ENCODE measurements around the gene SPHK2.

Gene SPHK2

DNA sequence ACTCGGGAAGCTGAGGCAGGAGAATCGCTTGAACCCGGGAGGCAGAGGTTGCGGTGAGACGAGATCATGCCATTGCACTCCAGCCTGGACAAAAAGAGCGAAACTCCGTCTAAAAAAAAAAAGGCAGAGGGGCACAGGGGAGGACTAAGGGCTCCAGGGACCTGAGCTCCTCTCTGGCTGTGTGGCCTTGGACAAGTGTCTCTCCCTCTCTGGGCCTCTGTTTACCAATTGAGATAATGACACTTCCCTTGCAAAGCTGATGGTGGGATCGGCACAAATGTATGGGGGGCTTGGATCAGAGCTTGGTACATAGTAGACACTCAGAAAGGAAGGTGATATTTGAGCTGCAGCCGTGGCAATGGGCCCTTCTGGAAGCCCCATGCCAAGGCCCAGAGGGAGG, 24.1 kb upstream of the SPHK2 start:
- H3K4me1 Mint-ChIP-seq, result no peaks in the 10 kb centered on the region
- peak overlapping the region in 2 of 3 experiments; percentile 16 to 19 for H3K27ac Mint-ChIP-seq
- TF ChIP-seq, protein P1, sequence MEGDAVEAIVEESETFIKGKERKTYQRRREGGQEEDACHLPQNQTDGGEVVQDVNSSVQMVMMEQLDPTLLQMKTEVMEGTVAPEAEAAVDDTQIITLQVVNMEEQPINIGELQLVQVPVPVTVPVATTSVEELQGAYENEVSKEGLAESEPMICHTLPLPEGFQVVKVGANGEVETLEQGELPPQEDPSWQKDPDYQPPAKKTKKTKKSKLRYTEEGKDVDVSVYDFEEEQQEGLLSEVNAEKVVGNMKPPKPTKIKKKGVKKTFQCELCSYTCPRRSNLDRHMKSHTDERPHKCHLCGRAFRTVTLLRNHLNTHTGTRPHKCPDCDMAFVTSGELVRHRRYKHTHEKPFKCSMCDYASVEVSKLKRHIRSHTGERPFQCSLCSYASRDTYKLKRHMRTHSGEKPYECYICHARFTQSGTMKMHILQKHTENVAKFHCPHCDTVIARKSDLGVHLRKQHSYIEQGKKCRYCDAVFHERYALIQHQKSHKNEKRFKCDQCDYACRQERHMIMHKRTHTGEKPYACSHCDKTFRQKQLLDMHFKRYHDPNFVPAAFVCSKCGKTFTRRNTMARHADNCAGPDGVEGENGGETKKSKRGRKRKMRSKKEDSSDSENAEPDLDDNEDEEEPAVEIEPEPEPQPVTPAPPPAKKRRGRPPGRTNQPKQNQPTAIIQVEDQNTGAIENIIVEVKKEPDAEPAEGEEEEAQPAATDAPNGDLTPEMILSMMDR (IDR thresholded peaks at IDR 0.05; ENCODE audit: unreplicated experiment in 3 of 3), result no peak
- no peak overlapping the region for H3K4me3 Mint-ChIP-seq
- no peaks in the 10 kb centered on the region for H3K36me3 Mint-ChIP-seq (ENCODE audit: low read depth)
- peaks cover 13% of the 10 kb centered on the region for H3K27me3 Mint-ChIP-seq (ENCODE audit: low read depth)
- H3K9me3 Mint-ChIP-seq, result no peaks in the 10 kb centered on the region

DNA sequence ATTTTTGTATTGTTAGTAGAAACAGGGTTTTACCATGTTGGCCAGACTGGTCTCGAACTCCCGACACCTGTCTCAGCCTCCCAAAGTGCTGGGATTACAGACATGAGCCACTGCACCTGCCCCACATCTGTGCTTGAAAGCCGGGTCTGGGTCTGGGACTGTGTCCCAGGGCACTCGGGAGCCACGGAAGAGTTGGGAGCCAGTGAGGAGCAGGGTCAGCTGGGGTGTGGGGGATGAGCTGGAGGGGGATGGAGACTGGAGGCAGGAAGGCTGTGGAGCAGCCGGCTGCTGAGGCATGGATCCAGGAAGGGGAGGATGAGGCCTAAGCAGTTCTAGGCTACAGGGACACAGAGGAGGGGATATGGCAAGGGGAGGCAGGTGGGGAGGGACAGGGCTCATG, 23.5 kb upstream of the SPHK2 start:
- TF ChIP-seq, protein P1 (IDR thresholded peaks at IDR 0.05; ENCODE audit: unreplicated experiment in 3 of 3), result no peak
- no peaks in the 10 kb centered on the region for H3K4me1 Mint-ChIP-seq
- H3K36me3 Mint-ChIP-seq (ENCODE audit: low read depth), result no peaks in the 10 kb centered on the region
- H3K4me3 Mint-ChIP-seq, result no peak overlapping the region
- no peaks in the 10 kb centered on the region for H3K9me3 Mint-ChIP-seq
- H3K27ac Mint-ChIP-seq, result no peak overlapping the region
- H3K27me3 Mint-ChIP-seq (ENCODE audit: low read depth), result peaks cover 13% of the 10 kb centered on the region

DNA sequence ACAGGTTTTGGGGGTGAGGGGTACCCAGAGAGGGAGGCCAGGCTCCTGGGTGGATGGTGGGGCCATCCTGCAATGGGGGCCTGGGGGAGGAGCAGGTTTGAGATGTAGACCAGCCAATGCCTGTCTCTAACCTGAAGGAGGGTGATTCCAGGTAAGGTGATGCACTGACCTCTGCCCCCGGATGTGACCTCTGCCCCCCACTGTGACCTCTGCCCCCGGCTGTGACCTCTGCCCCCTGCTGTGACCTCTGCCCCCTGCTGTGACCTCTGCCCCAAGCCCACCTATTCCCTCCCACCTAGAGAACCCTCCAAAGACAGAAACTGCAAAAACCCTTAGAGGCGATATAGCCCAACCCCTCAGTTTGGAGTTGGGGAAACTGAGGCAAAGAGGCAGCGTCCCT, 23.1 kb upstream of the SPHK2 start:
- Mint-ChIP-seq H3K9me3 (no peaks in the 10 kb centered on the region), H3K36me3 (ENCODE audit: low read depth) (no peaks in the 10 kb centered on the region), H3K27ac (no peak overlapping the region), H3K4me3 (no peak overlapping the region), H3K27me3 (ENCODE audit: low read depth) (peaks cover 9% of the 10 kb centered on the region), H3K4me1 (no peaks in the 10 kb centered on the region)
- TF ChIP-seq, protein P1 (IDR thresholded peaks at IDR 0.05; ENCODE audit: unreplicated experiment in 3 of 3), result no peak

DNA sequence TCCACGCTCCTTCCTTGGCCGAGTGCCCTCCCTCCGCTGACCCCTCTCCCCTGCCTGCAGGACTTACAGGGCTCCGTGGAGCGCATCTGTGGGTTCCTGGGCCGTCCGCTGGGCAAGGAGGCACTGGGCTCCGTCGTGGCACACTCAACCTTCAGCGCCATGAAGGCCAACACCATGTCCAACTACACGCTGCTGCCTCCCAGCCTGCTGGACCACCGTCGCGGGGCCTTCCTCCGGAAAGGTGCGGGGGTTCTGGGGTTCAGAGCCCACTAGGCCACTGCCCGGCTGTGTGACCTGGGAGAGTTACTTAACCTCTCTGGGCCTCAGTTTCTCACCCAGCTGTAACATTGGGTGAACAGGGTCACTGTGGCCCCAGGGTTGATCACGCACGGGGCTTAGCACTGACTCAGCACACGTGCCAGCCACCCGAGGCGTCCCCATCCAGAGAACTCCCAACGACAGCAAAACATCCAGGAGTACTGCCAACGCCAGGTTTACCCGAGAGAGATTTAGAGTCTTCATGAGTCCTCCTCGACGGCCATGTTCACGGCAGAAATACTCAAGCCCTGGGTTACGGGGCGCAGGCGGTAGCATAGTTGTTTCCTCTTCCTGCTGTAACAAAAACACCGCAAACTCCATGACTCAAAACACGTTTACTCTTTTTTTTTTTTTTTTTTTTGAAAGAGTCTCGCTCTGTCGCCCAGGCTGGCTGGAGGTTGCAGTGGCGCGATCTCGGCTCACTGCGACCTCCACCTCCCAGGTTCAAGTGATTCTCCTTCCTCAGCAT, 22.4 kb upstream of the SPHK2 start:
- Mint-ChIP-seq H3K9me3 (no peaks in the 10 kb centered on the region), H3K36me3 (ENCODE audit: low read depth) (no peaks in the 10 kb centered on the region), H3K27me3 (ENCODE audit: low read depth) (peaks cover 4% of the 10 kb centered on the region), H3K27ac (no peak overlapping the region), H3K4me3 (no peak overlapping the region), H3K4me1 (no peaks in the 10 kb centered on the region)
- TF ChIP-seq, protein P1 (IDR thresholded peaks at IDR 0.05; ENCODE audit: unreplicated experiment in 3 of 3), result no peak

DNA sequence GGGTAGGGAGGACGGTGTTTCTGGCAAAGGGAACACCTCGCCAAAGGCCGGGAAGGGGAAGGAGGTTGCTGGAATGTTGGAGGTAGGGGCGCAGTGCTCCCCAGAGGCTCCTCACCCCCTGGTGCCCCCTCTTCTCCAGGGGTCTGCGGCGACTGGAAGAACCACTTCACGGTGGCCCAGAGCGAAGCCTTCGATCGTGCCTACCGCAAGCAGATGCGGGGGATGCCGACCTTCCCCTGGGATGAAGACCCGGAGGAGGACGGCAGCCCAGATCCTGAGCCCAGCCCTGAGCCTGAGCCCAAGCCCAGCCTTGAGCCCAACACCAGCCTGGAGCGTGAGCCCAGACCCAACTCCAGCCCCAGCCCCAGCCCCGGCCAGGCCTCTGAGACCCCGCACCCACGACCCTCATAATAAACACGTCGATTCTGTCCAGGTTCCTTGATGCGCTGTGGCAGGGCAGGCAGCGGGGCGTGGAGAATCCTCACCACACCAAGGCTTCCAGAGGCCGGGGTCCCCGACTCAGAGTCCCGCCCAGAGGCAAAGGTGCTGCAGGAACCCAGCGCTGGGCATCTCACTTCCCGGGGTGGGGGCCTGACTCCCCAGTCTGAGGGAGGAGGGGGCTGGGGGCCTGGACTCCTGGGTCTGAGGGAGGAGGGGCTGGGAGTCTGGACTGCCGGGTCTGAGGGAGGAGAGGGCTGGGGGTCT, 20.2 kb upstream of the SPHK2 start:
- Mint-ChIP-seq H3K36me3 (ENCODE audit: low read depth) (no peaks in the 10 kb centered on the region), H3K4me1 (no peaks in the 10 kb centered on the region), H3K27ac (no peak overlapping the region), H3K4me3 (no peak overlapping the region), H3K9me3 (no peaks in the 10 kb centered on the region), H3K27me3 (ENCODE audit: low read depth) (no peaks in the 10 kb centered on the region)
- TF ChIP-seq, protein P1 (IDR thresholded peaks at IDR 0.05; ENCODE audit: unreplicated experiment in 3 of 3), result no peak
